Measurements from ENCODE around the gene DUSP2.

DUSP2 gene

GRCh38 chr2:96112501-96113366 lies 32.5 kb downstream of the DUSP2 start:
- Histone ChIP-seq H3K4me1 (ENCODE audit: control insufficient read depth, insufficient read depth, low read length, poor library complexity, severe bottlenecking) (peaks cover 13% of the 10 kb centered on the region), H3K27ac (ENCODE audit: low read depth, low read length, severe bottlenecking) (no peak overlapping the region), H3K36me3 (ENCODE audit: control insufficient read depth, insufficient read depth, low read length) (no peaks in the 10 kb centered on the region), H3K4me3 (ENCODE audit: extremely low read depth, insufficient read depth, low read length, poor library complexity, severe bottlenecking) (no peak overlapping the region), H3K9me3 (ENCODE audit: control insufficient read depth, low read length) (no peaks in the 10 kb centered on the region)
- 95 to 100% methylated on average over 2 to 7 of the region's 9 CpGs for WGBS, 2 experiments (ENCODE audit: insufficient coverage in 2 of 2)

GRCh38 chr2:96111823-96112500 lies 33.3 kb downstream of the DUSP2 start:
- Histone ChIP-seq H3K36me3 (ENCODE audit: control insufficient read depth, insufficient read depth, low read length) (no peaks in the 10 kb centered on the region), H3K9me3 (ENCODE audit: control insufficient read depth, low read length) (no peaks in the 10 kb centered on the region), H3K4me3 (ENCODE audit: extremely low read depth, insufficient read depth, low read length, poor library complexity, severe bottlenecking) (no peak overlapping the region), H3K27ac (ENCODE audit: low read depth, low read length, severe bottlenecking) (no peak overlapping the region), H3K4me1 (ENCODE audit: control insufficient read depth, insufficient read depth, low read length, poor library complexity, severe bottlenecking) (peaks cover 13% of the 10 kb centered on the region)
- WGBS, 2 experiments (ENCODE audit: insufficient coverage in 2 of 2), result 83 to 86% methylated on average over 6 of the region's 7 CpGs

DNA sequence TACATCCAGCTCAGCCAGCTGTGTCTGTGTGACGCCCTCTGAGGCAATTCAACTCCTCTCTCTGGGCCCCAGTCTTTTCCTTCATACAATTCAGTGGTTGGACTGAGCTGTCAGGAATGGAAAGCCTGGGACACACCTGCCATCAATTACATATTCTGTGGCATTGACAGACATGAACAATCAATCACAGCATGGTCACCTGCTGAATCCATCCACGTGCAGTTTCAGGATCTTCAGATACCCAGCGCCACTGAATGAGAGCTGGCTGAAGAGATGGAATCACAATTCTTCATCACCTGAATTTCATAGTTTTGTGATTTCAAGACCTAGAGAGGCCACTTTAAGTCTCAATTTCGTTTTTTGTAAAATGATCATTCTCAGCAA lies 34.0 kb downstream of the DUSP2 start:
- H3K9me3 ChIP-seq (ENCODE audit: control insufficient read depth, low read length), result no peaks in the 10 kb centered on the region
- peaks cover 13% of the 10 kb centered on the region for H3K4me1 ChIP-seq (ENCODE audit: control insufficient read depth, insufficient read depth, low read length, poor library complexity, severe bottlenecking)
- no peak overlapping the region for H3K27ac ChIP-seq (ENCODE audit: low read depth, low read length, severe bottlenecking)
- H3K36me3 ChIP-seq (ENCODE audit: control insufficient read depth, insufficient read depth, low read length), result no peaks in the 10 kb centered on the region
- WGBS, 2 experiments (ENCODE audit: insufficient coverage in 2 of 2), result 79% methylated on average over 3 of the region's 4 CpGs; no CpG with 5 or more reads in 1 of the 2 experiments
- H3K4me3 ChIP-seq (ENCODE audit: extremely low read depth, insufficient read depth, low read length, poor library complexity, severe bottlenecking), result no peak overlapping the region

GRCh38 chr2:96110621-96111256 lies 34.5 kb downstream of the DUSP2 start:
- WGBS, 2 experiments (ENCODE audit: insufficient coverage in 2 of 2), result 84 to 90% methylated on average over 7 to 8 of the region's 13 CpGs
- H3K9me3 ChIP-seq (ENCODE audit: control insufficient read depth, low read length), result peaks cover 3% of the 10 kb centered on the region
- peaks cover 13% of the 10 kb centered on the region for H3K4me1 ChIP-seq (ENCODE audit: control insufficient read depth, insufficient read depth, low read length, poor library complexity, severe bottlenecking)
- no peak overlapping the region for H3K4me3 ChIP-seq (ENCODE audit: extremely low read depth, insufficient read depth, low read length, poor library complexity, severe bottlenecking)
- H3K27ac ChIP-seq (ENCODE audit: low read depth, low read length, severe bottlenecking), result no peak overlapping the region
- no peaks in the 10 kb centered on the region for H3K36me3 ChIP-seq (ENCODE audit: control insufficient read depth, insufficient read depth, low read length)

DNA sequence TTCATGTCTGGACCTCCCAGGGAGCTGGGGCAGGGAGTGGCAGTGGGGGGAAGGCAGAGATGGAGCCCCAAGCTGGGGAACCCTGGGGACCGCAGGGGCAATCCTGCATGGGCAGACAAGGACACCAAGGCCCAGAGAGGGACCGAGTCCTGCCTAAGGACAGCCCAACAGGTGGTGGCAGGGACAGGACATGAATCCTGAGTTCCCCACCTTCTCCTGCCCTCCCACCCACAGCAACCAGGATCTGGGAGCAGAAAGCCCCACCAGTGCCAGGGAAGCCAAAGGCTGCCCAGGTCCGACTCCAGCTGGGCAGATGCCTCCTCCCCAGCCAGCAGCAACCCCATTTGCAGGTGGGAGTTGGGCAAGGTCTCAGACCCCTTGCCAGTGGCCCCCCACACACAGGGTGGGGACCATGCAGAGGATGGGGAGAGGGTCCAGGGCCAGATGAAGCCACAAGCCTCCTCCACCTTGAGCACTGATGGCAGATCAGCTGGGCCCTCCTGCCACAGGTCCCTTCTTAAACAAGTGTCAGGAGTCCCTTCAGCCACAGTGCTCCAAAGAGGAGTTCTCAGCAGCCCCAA lies 35.2 kb downstream of the DUSP2 start:
- H3K4me1 ChIP-seq (ENCODE audit: control insufficient read depth, insufficient read depth, low read length, poor library complexity, severe bottlenecking), result peaks cover 13% of the 10 kb centered on the region
- no peak overlapping the region for H3K27ac ChIP-seq (ENCODE audit: low read depth, low read length, severe bottlenecking)
- WGBS, 2 experiments (ENCODE audit: insufficient coverage in 2 of 2), result 100% methylated on average over 1 to 2 of the region's 3 CpGs
- peaks cover 11% of the 10 kb centered on the region for H3K9me3 ChIP-seq (ENCODE audit: control insufficient read depth, low read length)
- no peaks in the 10 kb centered on the region for H3K36me3 ChIP-seq (ENCODE audit: control insufficient read depth, insufficient read depth, low read length)
- H3K4me3 ChIP-seq (ENCODE audit: extremely low read depth, insufficient read depth, low read length, poor library complexity, severe bottlenecking), result no peak overlapping the region

- Histone ChIP-seq H3K4me1 (ENCODE audit: control insufficient read depth, insufficient read depth, low read length, poor library complexity, severe bottlenecking) (peaks cover 18% of the 10 kb centered on the region), H3K27ac (ENCODE audit: low read depth, low read length, severe bottlenecking) (peak overlapping the region; percentile 33), H3K9me3 (ENCODE audit: control insufficient read depth, low read length) (peaks cover 17% of the 10 kb centered on the region), H3K4me3 (ENCODE audit: extremely low read depth, insufficient read depth, low read length, poor library complexity, severe bottlenecking) (no peak overlapping the region), H3K36me3 (ENCODE audit: control insufficient read depth, insufficient read depth, low read length) (no peaks in the 10 kb centered on the region)
- WGBS, 2 experiments (ENCODE audit: insufficient coverage in 2 of 2), result 80 to 88% methylated on average over 3 of the region's 3 CpGs
Observed at GRCh38 chr2:96109361-96109680, 35.9 kb downstream of the DUSP2 start.

DNA sequence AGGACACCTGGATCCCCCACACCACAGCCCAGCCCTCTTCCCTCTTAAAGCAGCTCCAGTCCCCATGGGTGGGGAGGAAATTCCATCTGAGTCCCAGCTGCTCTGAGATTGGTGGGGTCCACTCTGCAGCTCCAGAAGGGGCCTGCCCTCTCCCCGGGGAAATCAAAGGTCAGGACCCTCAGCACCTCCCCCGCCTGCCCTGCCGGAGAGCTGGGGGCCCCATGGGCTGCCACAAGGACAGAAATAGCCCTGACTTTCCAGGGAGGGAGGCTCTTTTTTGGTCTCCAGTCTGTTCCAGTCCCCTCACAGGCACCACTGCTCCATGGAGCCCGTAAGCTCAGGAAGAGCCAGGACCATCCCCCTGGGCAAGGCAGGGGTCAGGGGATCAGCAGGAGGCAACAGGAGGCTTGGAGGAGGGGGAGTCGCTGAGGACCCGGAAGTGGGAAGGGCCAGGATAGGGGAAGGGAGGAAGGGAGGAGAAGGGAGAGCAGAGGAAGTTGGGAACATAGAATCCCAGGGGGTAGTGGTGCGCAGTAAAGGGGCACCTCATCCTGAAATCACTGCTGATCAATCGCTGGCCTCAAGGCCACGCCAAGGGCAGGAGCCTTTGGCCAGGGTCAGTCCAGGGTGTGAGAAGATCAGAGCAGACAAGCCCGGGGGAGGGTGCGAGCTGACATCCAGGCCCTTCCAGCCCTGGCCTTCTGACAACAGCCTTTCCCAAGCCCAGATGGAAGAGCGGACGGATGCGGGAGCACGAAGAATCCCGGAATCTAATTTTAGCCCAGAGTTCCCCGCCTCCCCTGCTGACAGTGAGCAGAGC lies 36.5 kb downstream of the DUSP2 start:
- Histone ChIP-seq H3K9me3 (ENCODE audit: control insufficient read depth, low read length) (peaks cover 17% of the 10 kb centered on the region), H3K27ac (ENCODE audit: low read depth, low read length, severe bottlenecking) (peak overlapping the region; percentile 33), H3K4me1 (ENCODE audit: control insufficient read depth, insufficient read depth, low read length, poor library complexity, severe bottlenecking) (peaks cover 20% of the 10 kb centered on the region), H3K4me3 (ENCODE audit: extremely low read depth, insufficient read depth, low read length, poor library complexity, severe bottlenecking) (no peak overlapping the region), H3K36me3 (ENCODE audit: control insufficient read depth, insufficient read depth, low read length) (no peaks in the 10 kb centered on the region)
- 53 to 60% methylated on average over 15 to 16 of the region's 17 CpGs for WGBS, 2 experiments (ENCODE audit: insufficient coverage in 2 of 2)

- H3K27ac ChIP-seq (ENCODE audit: low read depth, low read length, severe bottlenecking), result peak overlapping the region; percentile 33
- no peaks in the 10 kb centered on the region for H3K36me3 ChIP-seq (ENCODE audit: control insufficient read depth, insufficient read depth, low read length)
- H3K4me3 ChIP-seq (ENCODE audit: extremely low read depth, insufficient read depth, low read length, poor library complexity, severe bottlenecking), result no peak overlapping the region
- H3K4me1 ChIP-seq (ENCODE audit: control insufficient read depth, insufficient read depth, low read length, poor library complexity, severe bottlenecking), result peaks cover 20% of the 10 kb centered on the region
- WGBS, 2 experiments (ENCODE audit: insufficient coverage in 2 of 2), result 58 to 65% methylated on average over 4 to 5 of the region's 5 CpGs
- peaks cover 17% of the 10 kb centered on the region for H3K9me3 ChIP-seq (ENCODE audit: control insufficient read depth, low read length)
Observed at GRCh38 chr2:96108151-96108540, 37.1 kb downstream of the DUSP2 start.

DNA sequence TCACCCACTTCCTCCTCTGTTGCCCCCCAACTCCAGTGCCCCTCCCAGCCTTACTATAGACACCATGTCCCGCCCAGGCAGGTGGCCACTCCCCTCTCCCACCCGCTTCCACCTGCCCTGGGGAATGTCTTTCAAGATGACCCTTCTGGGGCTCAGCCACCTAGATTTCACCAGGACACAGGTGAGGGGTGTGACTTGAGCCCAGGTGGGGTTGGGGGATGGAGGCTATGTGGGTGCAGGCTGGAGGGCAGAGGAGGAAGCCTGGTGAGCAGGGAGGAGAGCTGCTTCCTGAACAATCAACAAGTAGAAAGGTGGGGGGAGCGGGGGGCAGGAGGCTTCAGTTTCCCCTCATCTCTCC lies 37.6 kb downstream of the DUSP2 start:
- no peak overlapping the region for H3K27ac ChIP-seq (ENCODE audit: low read depth, low read length, severe bottlenecking)
- H3K36me3 ChIP-seq (ENCODE audit: control insufficient read depth, insufficient read depth, low read length), result no peaks in the 10 kb centered on the region
- H3K9me3 ChIP-seq (ENCODE audit: control insufficient read depth, low read length), result peaks cover 17% of the 10 kb centered on the region
- WGBS, 2 experiments (ENCODE audit: insufficient coverage in 2 of 2), result 57% methylated on average over 1 of the region's 3 CpGs; no CpG with 5 or more reads in 1 of the 2 experiments
- H3K4me3 ChIP-seq (ENCODE audit: extremely low read depth, insufficient read depth, low read length, poor library complexity, severe bottlenecking), result no peak overlapping the region
- peaks cover 20% of the 10 kb centered on the region for H3K4me1 ChIP-seq (ENCODE audit: control insufficient read depth, insufficient read depth, low read length, poor library complexity, severe bottlenecking)

Measured in mesodermal cell (in vitro differentiated cells).